CD4-positive, alpha-beta T cell (primary cell): ENCODE measurements around the gene IFI27. TPM values are rescaled to one million over a fixed set of nuclear protein-coding genes. Genes with fewer than 3 reads are reported as not detected.

Experiments
- ATAC-seq: fragments of 200-7000 bp; cut with Tn5 transposase; one replicate; pipeline ENCODE4 v1.10.0; 2022; ENCODE audit warnings: mild to moderate bottlenecking; ENCODE audit not compliant: poor library complexity
- CTCF ChIA-PET: fragments of 350-600 bp; sonication (Branson Sonifier 250); formaldehyde crosslinking; loops from one replicate; lab custom pipeline; 2021; ENCODE audit warnings: antibody characterized with exemption, inconsistent platforms; lab: Charles Lee
- POLR2A ChIA-PET: fragments of 350-600 bp; sonication (Branson Sonifier 250); formaldehyde crosslinking; loops from one replicate; lab custom pipeline; 2021; ENCODE audit warnings: antibody characterized with exemption, inconsistent platforms; lab: Charles Lee
- DNase-seq, 14 experiments: peaks; one replicate each; pipeline ENCODE4 v3.0.0-alpha.2; 2013 to 2020; ENCODE audit warnings: mixed read lengths in 2 of 14
- H3K27ac ChIP-seq, 2 donors: one replicate each; pipeline versions ENCODE4 v1.5.1 to v1.7.0; 2013; ENCODE audit warnings: low read length in 2 of 2, low read depth in 1 of 2, mild to moderate bottlenecking in 1 of 2
- H3K27me3 ChIP-seq, 2 experiments: 1 replicate in 1 of 2; 2 replicates in 1 of 2; pipeline versions ENCODE4 v1.6.1 to v1.7.0; 2013; ENCODE audit warnings: low read length in 2 of 2, control low read depth in 1 of 2, mild to moderate bottlenecking in 1 of 2, moderate library complexity in 1 of 2; ENCODE audit not compliant: insufficient read depth in 2 of 2, control insufficient read depth in 1 of 2
- H3K36me3 ChIP-seq: one replicate; pipeline ENCODE4 v1.6.1; 2013; ENCODE audit warnings: low read length, control low read depth; ENCODE audit not compliant: insufficient read depth
- H3K4me1 ChIP-seq: one replicate; pipeline ENCODE4 v1.6.1; 2013; ENCODE audit warnings: low read length, control low read depth; ENCODE audit not compliant: insufficient read depth
- H3K4me3 ChIP-seq: one replicate; pipeline ENCODE4 v1.5.1; 2013; ENCODE audit warnings: mild to moderate bottlenecking, low read length, moderate library complexity
- H3K9me3 ChIP-seq, 2 experiments: 1 replicate in 1 of 2; 2 replicates in 1 of 2; pipeline versions ENCODE4 v1.6.1 to v1.7.0; 2013; ENCODE audit warnings: low read length in 2 of 2, mild to moderate bottlenecking in 2 of 2, control low read depth in 1 of 2, moderate library complexity in 1 of 2; ENCODE audit not compliant: control insufficient read depth in 1 of 2, insufficient read depth in 1 of 2
- H3K27ac Mint-ChIP-seq: one replicate; pipeline ENCODE4 v1.8.0; 2020; ENCODE audit warnings: mixed read lengths
- H3K27me3 Mint-ChIP-seq: one replicate; pipeline ENCODE4 v1.8.0; 2021; ENCODE audit warnings: mixed read lengths
- H3K36me3 Mint-ChIP-seq: one replicate; pipeline ENCODE4 v1.8.0; 2021; ENCODE audit warnings: low read depth, mixed read lengths
- H3K4me1 Mint-ChIP-seq: one replicate; pipeline ENCODE4 v1.8.0; 2021; ENCODE audit warnings: low read depth, mixed read lengths
- H3K4me3 Mint-ChIP-seq: one replicate; pipeline ENCODE4 v1.8.0; 2020; ENCODE audit warnings: mild to moderate bottlenecking, mixed read lengths
- H3K9me3 Mint-ChIP-seq: one replicate; pipeline ENCODE4 v1.8.0; 2020; ENCODE audit warnings: mixed read lengths
- intact Hi-C, 2 experiments: fragments of 100-400 bp; cut with DNase I in 1 of 2; cut with micrococcal nuclease in 1 of 2; formaldehyde crosslinking; loops; one replicate each; pipeline versions ENCODE4 v1.15.1 to v1.9.0; 2023 to 2025; cut with DNase I, micrococcal nuclease
- total RNA-seq, 174 experiments: library from RNA in 2 of 174; stranded (reverse) in 2 of 174; gene quantifications; one replicate each; pipeline ENCODE4 v1.2.3 and lab custom pipeline; 2021 to 2026
- TF ChIP-seq, protein P1 (sequence below): fragments of 200-600 bp; IDR thresholded peaks from one replicate; pipeline ENCODE4 v1.8.0; 2022; ENCODE audit warnings: antibody characterized with exemption, mild to moderate bottlenecking

The IFI27 gene
- total RNA-seq, 2 experiments from 2014 or later: 1.7 to 2.2 TPM

- DNase-seq (no peak), ATAC-seq (no peak)
- peaks cover 18% of the 10 kb centered on the region for H3K4me1 Mint-ChIP-seq
- H3K27me3 ChIP-seq: no peaks in the 10 kb centered on the region
- peaks cover 11% of the 10 kb centered on the region for H3K4me1 ChIP-seq
- no peak overlapping the region for H3K4me3 Mint-ChIP-seq
- TF ChIP-seq, protein P1, sequence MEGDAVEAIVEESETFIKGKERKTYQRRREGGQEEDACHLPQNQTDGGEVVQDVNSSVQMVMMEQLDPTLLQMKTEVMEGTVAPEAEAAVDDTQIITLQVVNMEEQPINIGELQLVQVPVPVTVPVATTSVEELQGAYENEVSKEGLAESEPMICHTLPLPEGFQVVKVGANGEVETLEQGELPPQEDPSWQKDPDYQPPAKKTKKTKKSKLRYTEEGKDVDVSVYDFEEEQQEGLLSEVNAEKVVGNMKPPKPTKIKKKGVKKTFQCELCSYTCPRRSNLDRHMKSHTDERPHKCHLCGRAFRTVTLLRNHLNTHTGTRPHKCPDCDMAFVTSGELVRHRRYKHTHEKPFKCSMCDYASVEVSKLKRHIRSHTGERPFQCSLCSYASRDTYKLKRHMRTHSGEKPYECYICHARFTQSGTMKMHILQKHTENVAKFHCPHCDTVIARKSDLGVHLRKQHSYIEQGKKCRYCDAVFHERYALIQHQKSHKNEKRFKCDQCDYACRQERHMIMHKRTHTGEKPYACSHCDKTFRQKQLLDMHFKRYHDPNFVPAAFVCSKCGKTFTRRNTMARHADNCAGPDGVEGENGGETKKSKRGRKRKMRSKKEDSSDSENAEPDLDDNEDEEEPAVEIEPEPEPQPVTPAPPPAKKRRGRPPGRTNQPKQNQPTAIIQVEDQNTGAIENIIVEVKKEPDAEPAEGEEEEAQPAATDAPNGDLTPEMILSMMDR: peak; percentile 11
- POLR2A ChIA-PET: no interaction called here
- intact Hi-C loops: no loop called here
- no peak overlapping the region for H3K27ac ChIP-seq
- H3K36me3 Mint-ChIP-seq: no peaks in the 10 kb centered on the region
- CTCF ChIA-PET: interaction anchor here (1.5 kb wide), 1 partner anchor 37 kb away, joined by 3 read pairs; no protein-coding TSS in a partner anchor
- peaks cover 3% of the 10 kb centered on the region for H3K27me3 Mint-ChIP-seq
- H3K9me3 ChIP-seq: no peaks in the 10 kb centered on the region
- no peaks in the 10 kb centered on the region for H3K9me3 Mint-ChIP-seq
- no peak overlapping the region for H3K4me3 ChIP-seq
- no peak overlapping the region for H3K27ac Mint-ChIP-seq
- H3K36me3 ChIP-seq: no peaks in the 10 kb centered on the region
Observed at GRCh38 chr14:94142836-94143235, 32.3 kb downstream of the IFI27 start.

DNA sequence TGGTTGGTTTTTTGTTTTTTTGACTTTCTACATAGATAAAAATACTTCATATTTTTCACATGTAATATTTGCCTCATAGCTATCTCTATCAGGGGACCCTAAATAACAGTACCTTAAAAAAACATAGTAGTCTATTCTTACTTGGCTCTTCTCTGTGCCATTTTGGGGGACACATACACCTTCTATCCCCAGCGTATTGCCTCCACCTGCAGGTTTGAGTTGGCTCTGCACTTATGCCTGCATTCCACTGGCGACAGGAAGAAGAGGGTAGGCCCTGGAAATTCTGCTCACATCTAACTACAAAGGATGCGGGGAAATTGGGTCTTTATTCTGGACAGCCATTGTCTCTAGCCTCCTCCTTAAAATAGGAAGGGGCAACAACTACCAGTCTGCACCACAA is 32.7 kb downstream of the IFI27 start:
- H3K9me3 Mint-ChIP-seq: no peaks in the 10 kb centered on the region
- intact Hi-C loops: no loop called here

GRCh38 chr14:94143711-94144110 is 33.2 kb downstream of the IFI27 start:
- intact Hi-C loops: no loop called here
- no peak overlapping the region for H3K4me3 Mint-ChIP-seq
- H3K4me1 Mint-ChIP-seq: peaks cover 18% of the 10 kb centered on the region
- no peak overlapping the region for H3K27ac Mint-ChIP-seq
- no peaks in the 10 kb centered on the region for H3K9me3 ChIP-seq
- no peak overlapping the region for H3K27ac ChIP-seq
- H3K4me1 ChIP-seq: peaks cover 11% of the 10 kb centered on the region
- TF ChIP-seq, protein P1: no peak
- ATAC-seq (no peak), DNase-seq (no peak)
- H3K36me3 Mint-ChIP-seq: no peaks in the 10 kb centered on the region
- peaks cover 3% of the 10 kb centered on the region for H3K27me3 Mint-ChIP-seq
- no peaks in the 10 kb centered on the region for H3K36me3 ChIP-seq
- H3K9me3 Mint-ChIP-seq: no peaks in the 10 kb centered on the region
- H3K27me3 ChIP-seq: no peaks in the 10 kb centered on the region
- POLR2A ChIA-PET: interaction anchor here (0.7 kb wide), 1 partner anchor 289 kb away, joined by 3 read pairs; no protein-coding TSS in a partner anchor
- H3K4me3 ChIP-seq: no peak overlapping the region
- CTCF ChIA-PET: interaction anchor here (1.5 kb wide), 1 partner anchor 36 kb away, joined by 3 read pairs; no protein-coding TSS in a partner anchor

More for the DNA sequence above, 32.7 kb downstream of the IFI27 start:
- H3K4me1 Mint-ChIP-seq: peaks cover 18% of the 10 kb centered on the region
- CTCF ChIA-PET: interaction anchor here (1.5 kb wide), 1 partner anchor 37 kb away, joined by 3 read pairs; no protein-coding TSS in a partner anchor
- no peaks in the 10 kb centered on the region for H3K36me3 Mint-ChIP-seq
- H3K4me1 ChIP-seq: peaks cover 11% of the 10 kb centered on the region
- TF ChIP-seq, protein P1: peak; percentile 16
- H3K9me3 ChIP-seq: no peaks in the 10 kb centered on the region
- DNase-seq (no peak), ATAC-seq (no peak)
- POLR2A ChIA-PET: interaction anchor here (0.7 kb wide), 1 partner anchor 289 kb away, joined by 3 read pairs; no protein-coding TSS in a partner anchor
- H3K27ac Mint-ChIP-seq: no peak overlapping the region
- no peak overlapping the region for H3K4me3 ChIP-seq
- no peaks in the 10 kb centered on the region for H3K27me3 ChIP-seq
- peaks cover 3% of the 10 kb centered on the region for H3K27me3 Mint-ChIP-seq
- no peak overlapping the region for H3K27ac ChIP-seq
- H3K4me3 Mint-ChIP-seq: no peak overlapping the region
- H3K36me3 ChIP-seq: no peaks in the 10 kb centered on the region
